NCI-H748 (cell line): ENCODE measurements around the gene MADCAM1.

Experiments used
- DNase-seq: peaks from one replicate; lab custom pipeline; 2025; ENCODE audit not compliant: unreplicated experiment; lab: John Stamatoyannopoulos, UW

Gene MADCAM1

DNA sequence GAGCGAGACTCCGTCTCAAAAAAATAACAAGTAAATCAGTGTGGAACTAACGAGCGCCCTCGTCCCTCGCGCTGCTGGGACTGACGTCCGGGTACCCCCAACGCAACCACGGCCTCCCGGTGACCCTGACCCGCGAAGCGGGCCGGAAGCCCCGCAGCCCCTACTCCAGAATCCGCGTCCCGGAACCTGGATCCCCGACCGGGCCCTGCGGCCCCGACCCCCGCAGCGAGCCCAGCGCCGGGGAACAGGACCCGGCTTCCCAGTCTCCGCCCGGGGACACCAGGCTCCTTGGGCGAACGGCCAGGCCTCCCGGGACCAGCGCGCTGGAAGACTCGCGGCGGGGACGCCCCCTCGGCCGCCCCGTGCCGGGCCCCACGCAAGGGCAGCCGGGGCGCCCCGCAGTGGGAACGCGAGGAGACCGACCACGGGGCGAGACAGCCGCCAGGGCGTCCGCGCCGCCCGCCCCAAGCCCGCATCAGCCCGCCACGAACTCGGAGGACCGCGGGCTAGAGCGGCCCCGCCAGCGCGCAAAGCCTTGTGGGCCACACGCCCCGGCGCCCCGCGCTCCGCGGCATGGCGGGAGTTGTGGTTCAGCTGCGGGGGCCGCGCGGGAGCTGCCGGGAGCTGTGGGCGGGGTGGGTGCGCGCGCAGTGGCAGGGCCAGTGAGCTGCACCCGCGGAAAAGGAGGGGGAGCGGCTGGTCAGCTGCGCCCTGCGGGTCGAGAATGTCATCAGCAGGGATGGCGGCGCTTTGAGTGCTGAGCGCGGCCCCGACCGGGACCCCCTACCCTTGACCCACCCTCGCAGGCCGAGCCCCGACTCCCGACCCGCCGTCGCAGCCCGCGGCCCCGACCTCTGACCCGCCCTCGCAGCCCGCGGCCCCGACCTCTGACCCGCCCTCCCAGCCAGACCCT is 7.5 kb upstream of the MADCAM1 start:
- peak; percentile 93 for DNase-seq

DNA sequence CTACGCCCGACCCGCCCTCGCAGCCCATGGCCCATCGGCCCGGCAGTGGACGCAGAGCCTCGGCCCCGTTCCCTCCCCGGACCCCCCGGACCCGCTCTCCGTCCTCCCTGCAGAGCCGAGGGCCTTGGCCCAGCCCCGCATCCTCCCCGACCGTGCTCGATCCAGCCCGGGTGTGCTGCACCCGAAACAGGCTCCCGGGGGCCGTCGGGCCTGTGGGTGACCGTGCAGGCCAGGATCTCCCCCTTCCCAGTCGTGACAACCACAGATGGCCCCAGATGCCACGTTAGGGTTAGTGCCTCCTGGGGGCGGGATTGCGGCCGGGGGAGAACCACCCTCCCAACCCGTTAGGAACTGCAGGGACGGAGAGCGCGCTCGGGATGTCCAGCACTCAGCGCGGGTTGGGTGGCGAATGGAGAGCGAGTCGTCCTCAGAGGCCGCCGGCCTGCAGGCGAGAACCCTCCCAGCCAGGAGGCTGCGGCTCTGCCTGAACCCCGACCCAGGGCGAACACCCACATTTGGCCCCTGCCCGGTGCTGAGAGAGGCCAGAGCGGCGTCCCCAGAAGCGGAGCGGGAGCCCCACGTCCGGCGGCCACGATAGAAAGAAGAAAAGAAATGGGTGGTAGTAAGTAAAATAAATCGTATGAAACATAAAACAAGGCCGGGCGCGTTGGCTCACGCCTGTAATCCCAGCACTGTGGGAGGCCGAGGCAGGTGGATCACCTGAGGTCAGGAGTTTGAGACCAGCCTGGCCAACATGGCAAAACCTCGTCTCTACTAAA is 6.7 kb upstream of the MADCAM1 start:
- no peak for DNase-seq

DNA sequence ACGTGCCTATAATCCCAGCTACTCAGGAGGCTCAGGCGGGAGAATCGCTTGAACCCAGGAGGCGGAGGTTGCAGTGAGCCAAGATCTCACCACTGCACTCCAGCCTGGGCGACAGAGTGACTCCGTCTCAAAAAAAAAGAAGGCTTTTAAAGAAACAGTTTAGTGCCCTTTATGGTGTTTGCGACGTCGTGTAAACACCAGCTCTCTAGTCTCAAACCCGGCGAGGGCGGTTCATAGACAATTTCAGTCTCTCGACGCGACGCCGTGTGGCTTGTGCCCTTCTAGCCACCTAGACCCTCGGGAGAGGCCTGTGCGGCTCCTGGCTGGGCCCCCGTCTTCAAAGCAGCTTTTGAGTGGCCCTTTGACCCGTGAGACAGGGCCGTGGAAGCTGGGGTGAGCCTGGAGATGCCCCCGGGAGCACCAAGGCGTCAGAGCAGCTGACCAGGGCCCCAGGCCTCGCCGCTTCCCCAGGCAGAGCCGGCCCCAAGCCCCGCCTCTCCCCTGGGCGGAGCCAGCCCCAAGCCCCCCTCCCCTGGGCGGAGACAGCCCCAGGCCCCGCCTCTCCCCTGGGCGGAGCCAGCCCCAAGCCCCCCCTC is 5.0 kb upstream of the MADCAM1 start:
- no peak for DNase-seq

GRCh38 chr19:492091-492531 is 4.2 kb upstream of the MADCAM1 start:
- DNase-seq = no peak

DNA sequence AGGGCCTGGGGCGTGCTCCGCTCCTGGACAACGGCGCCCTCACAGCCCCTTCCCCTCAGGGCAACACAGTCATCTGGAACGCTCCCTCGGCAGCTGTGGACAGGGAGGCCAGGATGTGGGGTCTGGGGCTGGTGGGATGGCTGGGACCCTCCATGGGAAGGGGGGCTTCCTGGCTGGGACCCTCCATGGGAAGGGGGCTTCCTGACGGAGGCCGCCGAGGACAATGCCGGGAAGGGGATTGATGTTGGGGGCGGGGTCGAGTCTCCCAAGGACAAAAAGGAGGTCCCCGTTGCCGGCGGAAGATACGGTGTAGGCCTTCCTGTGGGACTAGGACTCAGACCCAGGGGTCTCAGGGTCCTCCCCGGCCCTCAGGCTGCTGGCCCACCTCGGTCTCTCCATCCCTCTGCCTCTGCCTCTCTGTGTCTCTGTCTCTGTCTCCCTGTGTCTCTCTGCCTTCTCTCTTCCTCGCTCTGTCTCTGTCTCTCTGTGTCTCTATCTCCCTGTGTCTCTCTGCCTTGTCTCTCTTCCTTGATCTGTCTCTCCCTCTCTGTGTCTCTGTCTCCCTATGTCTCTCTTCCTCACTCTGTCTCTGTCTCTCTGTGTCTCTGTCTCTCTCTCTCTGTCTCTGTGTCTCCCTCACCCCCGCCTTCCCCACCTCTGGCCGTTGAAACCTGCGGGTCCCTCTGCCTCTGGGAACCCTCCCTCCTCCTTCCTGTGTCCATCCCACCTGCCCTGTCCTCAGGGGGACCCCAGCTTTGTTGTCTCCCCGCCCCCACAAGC is 2.7 kb upstream of the MADCAM1 start:
- DNase-seq = no peak

DNA sequence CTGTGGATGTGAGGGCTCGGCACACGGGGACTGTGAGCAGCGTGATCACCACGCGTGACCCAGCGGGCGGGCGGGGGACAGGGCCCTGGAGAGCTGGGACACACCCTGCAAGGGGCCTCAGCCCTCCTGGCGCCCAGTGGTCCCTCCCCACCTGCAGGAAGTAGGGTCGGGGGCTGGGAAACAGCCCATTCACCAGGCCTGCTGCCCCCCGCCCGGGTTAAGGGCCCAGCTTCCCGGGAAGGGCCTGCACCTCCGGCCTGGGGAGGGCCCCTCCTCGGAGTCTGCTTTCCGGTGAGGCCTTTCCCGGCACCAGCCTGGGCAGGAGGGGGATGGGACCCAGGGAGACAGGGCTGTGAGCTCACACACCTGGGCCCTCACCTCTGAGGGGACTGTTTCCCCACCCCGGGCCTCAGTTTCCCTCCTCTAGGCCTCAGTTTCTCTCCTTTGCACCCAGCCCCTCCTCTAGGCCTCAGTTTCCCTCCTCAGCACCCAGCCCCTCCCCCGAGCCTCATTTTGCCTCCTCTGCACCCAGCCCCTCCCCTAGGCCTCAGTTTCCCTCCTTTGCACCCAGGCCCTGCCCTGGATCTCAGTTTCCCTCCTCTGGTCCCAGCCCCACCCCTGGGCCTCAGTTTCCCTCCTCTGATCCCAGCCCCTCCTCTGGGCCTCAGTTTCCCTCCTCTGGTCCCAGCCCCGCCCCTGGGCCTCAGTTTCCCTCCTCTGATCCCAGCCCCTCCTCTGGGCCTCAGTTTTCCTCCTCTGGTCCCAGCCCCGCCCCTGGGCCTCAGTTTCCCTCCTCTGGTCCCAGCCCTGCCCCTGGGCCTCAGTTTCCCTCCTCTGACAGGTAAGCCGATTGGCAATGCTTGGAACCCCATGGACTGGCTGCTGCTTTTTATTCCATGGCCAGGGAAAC is 1.9 kb upstream of the MADCAM1 start:
- no peak for DNase-seq

DNA sequence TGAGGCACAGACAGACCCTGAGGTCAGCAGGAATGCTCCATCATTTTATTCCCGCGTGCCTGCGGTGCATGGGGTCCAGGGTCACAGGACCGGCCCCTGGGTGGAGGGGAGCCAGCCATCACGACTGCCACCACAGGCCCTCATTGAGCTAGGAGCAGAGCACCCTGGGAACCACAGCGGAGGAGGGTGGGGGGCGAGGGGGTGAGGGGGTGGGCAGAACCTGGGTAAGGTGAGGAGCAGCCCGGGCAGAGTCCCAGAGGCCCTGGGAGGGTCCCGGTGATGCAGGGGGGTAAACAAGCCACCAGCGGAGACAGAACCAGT is 1.2 kb upstream of the MADCAM1 start:
- DNase-seq = no peak

- DNase-seq = peak; percentile 20
Observed at GRCh38 chr19:495402-496111, 729 bp upstream of the MADCAM1 start.

DNA sequence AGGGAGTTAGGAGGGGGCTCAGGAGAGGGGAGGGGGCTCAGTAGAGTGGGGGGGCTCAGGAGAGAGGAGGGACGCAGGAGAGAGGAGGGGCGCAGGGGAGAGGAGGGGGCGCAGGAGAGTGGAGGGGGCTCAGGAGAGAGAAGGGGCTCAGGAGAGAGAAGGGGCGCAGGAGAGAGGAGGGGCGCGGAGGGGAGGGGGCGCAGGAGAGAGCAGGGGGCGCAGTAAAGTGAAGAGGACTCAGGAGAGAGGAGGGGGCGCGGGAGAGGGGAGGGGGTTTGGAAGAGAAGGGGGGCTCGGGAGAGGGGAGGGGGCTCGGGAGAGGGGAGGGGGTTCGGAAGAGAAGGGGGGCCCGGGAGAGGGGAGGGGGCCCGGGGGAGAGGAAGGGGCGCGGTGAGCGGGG is 700 bp downstream of the MADCAM1 start:
- no peak for DNase-seq

DNA sequence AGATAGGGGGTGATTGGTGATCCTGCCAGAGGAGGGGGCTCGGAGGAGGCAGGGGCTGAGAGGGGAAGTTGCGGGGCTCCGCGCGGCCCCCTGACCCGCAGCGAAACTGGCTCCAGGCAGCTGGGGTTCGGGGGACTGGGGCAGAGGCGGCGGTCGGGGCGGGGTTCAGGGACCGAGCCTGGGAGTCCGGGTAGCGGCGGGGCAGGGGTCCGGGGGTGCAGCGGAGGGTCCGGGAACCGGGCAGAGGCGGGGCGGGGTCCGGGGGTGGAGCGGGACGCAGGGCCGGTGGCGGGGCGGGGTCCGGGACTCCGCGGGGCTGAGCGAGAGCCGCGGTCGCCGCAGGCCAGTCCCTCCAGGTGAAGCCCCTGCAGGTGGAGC is 1.2 kb downstream of the MADCAM1 start:
- DNase-seq = no peak

- no peak for DNase-seq
Observed at GRCh38 chr19:497869-498510, 1.7 kb downstream of the MADCAM1 start.

DNA sequence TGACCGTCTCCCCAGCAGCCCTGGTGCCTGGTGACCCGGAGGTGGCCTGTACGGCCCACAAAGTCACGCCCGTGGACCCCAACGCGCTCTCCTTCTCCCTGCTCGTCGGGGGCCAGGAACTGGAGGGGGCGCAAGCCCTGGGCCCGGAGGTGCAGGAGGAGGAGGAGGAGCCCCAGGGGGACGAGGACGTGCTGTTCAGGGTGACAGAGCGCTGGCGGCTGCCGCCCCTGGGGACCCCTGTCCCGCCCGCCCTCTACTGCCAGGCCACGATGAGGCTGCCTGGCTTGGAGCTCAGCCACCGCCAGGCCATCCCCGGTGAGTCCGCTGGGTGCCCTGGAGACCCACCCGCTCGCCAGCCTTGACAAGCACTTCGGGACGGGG is 2.2 kb downstream of the MADCAM1 start:
- no peak for DNase-seq

GRCh38 chr19:498977-499623 is 2.8 kb downstream of the MADCAM1 start:
- DNase-seq = no peak

- no peak for DNase-seq
Observed at GRCh38 chr19:501646-502045, 5.4 kb downstream of the MADCAM1 start.

GRCh38 chr19:504616-505015 is 8.3 kb downstream of the MADCAM1 start:
- DNase-seq = no peak

GRCh38 chr19:506404-507285 is 10.4 kb downstream of the MADCAM1 start:
- DNase-seq = peak; percentile 98
